ENCODE measurements around the gene MYL9. TPM values are rescaled to one million over a fixed set of nuclear protein-coding genes. Genes with fewer than 3 reads are reported as not detected.
"Not testable (repeated sequence)": the region's sequence is repeated elsewhere in the genome, so short reads cannot be mapped to it uniquely, and the experiment has no call there.

Gene MYL9
- total and polyA plus RNA-seq, 3 experiments from 2014 or later = not detected

- H3K9me3 ChIP-seq (ENCODE audit: low read length); H3K27ac ChIP-seq (ENCODE audit: low read depth, low read length); H3K27me3 Mint-ChIP-seq; POLR2A ChIA-PET; H3K36me3 ChIP-seq (ENCODE audit: insufficient read depth, low read length); H3K4me3 ChIP-seq (ENCODE audit: low read length); H3K36me3 Mint-ChIP-seq; H3K27me3 ChIP-seq (ENCODE audit: insufficient read depth, low read length, poor library complexity, severe bottlenecking); CTCF ChIA-PET; H3K4me1 ChIP-seq (ENCODE audit: insufficient read depth, low read length): not testable (repeated sequence)
- DNase-seq = peak in 1 of 5 donors; percentile 64
- peak overlapping the region; percentile 28 to 97 (median 90) for H3K27ac Mint-ChIP-seq
- H3K4me1 Mint-ChIP-seq = peaks cover 20 to 21% (median 21%) of the 10 kb centered on the region in 3 donors
- H3K4me3 Mint-ChIP-seq = peak overlapping the region in 1 of 7 donors; percentile 25
- H3K9me3 Mint-ChIP-seq = peaks cover 3 to 16% (median 9%) of the 10 kb centered on the region in 5 donors
Observed at GRCh38 chr20:36564078-36564725, 22.9 kb downstream of the MYL9 start.

DNA sequence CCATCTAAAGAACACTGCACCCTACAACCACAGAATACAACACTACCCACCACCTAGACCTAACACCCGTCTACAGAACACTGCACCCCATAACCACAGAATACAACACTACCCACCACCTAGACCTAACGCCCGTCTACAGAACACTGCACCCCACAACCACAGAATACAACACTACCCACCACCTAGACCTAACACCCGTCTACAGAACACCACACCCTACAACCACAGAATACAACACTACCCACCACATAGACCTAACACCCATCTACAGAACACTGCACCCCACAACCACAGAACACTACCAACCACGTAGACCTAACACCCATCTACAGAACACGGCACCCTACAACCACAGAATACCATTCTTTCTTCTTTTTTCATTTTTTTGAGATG, 23.4 kb downstream of the MYL9 start:
- POLR2A ChIA-PET = interaction anchor here (0.6 kb wide), 1 partner anchor 9 kb away, joined by 3 read pairs; the partner anchor contains the start of gene TGIF2
- H3K36me3 Mint-ChIP-seq; H3K4me3 ChIP-seq (ENCODE audit: low read length); H3K4me1 ChIP-seq (ENCODE audit: insufficient read depth, low read length); CTCF ChIA-PET; H3K27ac ChIP-seq (ENCODE audit: low read depth, low read length); H3K27me3 Mint-ChIP-seq; H3K27me3 ChIP-seq (ENCODE audit: insufficient read depth, low read length, poor library complexity, severe bottlenecking); H3K9me3 ChIP-seq (ENCODE audit: low read length); H3K36me3 ChIP-seq (ENCODE audit: insufficient read depth, low read length): not testable (repeated sequence)
- Mint-ChIP-seq H3K4me1 (peaks cover 20 to 21% (median 21%) of the 10 kb centered on the region in 3 donors), H3K9me3 (peaks cover 3 to 16% (median 9%) of the 10 kb centered on the region in 5 donors), H3K4me3 (peak overlapping the region in 3 of 7 donors; percentile 1 to 43 (median 30)), H3K27ac (peak overlapping the region in 7 of 8 donors; percentile 28 to 92 (median 83))
- peak in 2 of 5 donors; percentile 8 to 72 for DNase-seq

DNA sequence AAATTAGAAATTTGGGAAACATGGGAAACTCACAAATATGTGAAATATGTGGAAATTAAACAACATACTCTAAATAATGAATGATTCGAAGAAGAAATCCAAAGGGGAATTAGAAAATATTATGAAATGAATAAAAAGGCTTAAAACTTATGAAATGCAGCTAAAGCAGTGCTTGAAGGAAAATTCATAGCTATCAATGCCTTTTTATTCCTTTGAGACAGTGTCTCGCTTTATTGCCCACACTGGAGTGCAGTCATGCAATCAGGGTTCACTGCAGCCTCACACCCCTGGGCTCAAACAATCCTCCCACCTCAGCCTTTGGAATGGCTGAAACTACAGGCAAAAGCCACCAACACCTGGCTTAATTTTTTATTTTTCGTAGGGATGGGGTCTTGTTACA, 24.2 kb downstream of the MYL9 start:
- H3K36me3 Mint-ChIP-seq = peaks cover 0 to 2% (median 1%) of the 10 kb centered on the region in 3 donors
- Histone ChIP-seq H3K27ac (ENCODE audit: low read depth, low read length) (no peak overlapping the region), H3K4me1 (ENCODE audit: insufficient read depth, low read length) (peaks cover 7% of the 10 kb centered on the region), H3K36me3 (ENCODE audit: insufficient read depth, low read length) (no peaks in the 10 kb centered on the region), H3K9me3 (ENCODE audit: low read length) (peaks cover 7% of the 10 kb centered on the region), H3K27me3 (ENCODE audit: insufficient read depth, low read length, poor library complexity, severe bottlenecking) (no peaks in the 10 kb centered on the region), H3K4me3 (ENCODE audit: low read length) (no peak overlapping the region)
- peak overlapping the region in 1 of 7 donors; percentile 15 for H3K4me3 Mint-ChIP-seq
- H3K27me3 Mint-ChIP-seq = peaks cover 0 to 1% of the 10 kb centered on the region in 2 donors
- peaks cover 3 to 16% (median 9%) of the 10 kb centered on the region in 5 donors for H3K9me3 Mint-ChIP-seq
- ChIA-PET POLR2A (no interaction called here), CTCF (interaction anchor here (0.8 kb wide), 1 partner anchor 23 kb away, joined by 4 read pairs; no protein-coding TSS in a partner anchor)
- H3K4me1 Mint-ChIP-seq = peaks cover 20 to 21% (median 21%) of the 10 kb centered on the region in 3 donors
- H3K27ac Mint-ChIP-seq = peak overlapping the region in 3 of 8 donors; percentile 28 to 92 (median 83)
- DNase-seq = no peak

- DNase-seq = no peak
- Histone ChIP-seq H3K4me3 (ENCODE audit: low read length) (no peak overlapping the region), H3K9me3 (ENCODE audit: low read length) (peaks cover 7% of the 10 kb centered on the region), H3K36me3 (ENCODE audit: insufficient read depth, low read length) (no peaks in the 10 kb centered on the region), H3K27me3 (ENCODE audit: insufficient read depth, low read length, poor library complexity, severe bottlenecking) (no peaks in the 10 kb centered on the region), H3K27ac (ENCODE audit: low read depth, low read length) (no peak overlapping the region), H3K4me1 (ENCODE audit: insufficient read depth, low read length) (peaks cover 15% of the 10 kb centered on the region)
- Mint-ChIP-seq H3K4me1 (peaks cover 17 to 23% (median 21%) of the 10 kb centered on the region in 3 donors), H3K9me3 (peaks cover under 1 to 11% (median 4%) of the 10 kb centered on the region in 5 donors), H3K27me3 (peaks cover 0 to 3% of the 10 kb centered on the region in 2 donors), H3K36me3 (peaks cover 0 to 4% (median 1%) of the 10 kb centered on the region in 3 donors), H3K27ac (peak overlapping the region in 6 of 8 donors; percentile 12 to 98 (median 57)), H3K4me3 (no peak overlapping the region)
- CTCF ChIA-PET = interaction anchor here (1.8 kb wide), 1 partner anchor 35 kb away, joined by 6 read pairs; the partner anchor contains the start of gene RAB5IF
- POLR2A ChIA-PET = no interaction called here
Observed at GRCh38 chr20:36569847-36570429, 28.6 kb downstream of the MYL9 start.

DNA sequence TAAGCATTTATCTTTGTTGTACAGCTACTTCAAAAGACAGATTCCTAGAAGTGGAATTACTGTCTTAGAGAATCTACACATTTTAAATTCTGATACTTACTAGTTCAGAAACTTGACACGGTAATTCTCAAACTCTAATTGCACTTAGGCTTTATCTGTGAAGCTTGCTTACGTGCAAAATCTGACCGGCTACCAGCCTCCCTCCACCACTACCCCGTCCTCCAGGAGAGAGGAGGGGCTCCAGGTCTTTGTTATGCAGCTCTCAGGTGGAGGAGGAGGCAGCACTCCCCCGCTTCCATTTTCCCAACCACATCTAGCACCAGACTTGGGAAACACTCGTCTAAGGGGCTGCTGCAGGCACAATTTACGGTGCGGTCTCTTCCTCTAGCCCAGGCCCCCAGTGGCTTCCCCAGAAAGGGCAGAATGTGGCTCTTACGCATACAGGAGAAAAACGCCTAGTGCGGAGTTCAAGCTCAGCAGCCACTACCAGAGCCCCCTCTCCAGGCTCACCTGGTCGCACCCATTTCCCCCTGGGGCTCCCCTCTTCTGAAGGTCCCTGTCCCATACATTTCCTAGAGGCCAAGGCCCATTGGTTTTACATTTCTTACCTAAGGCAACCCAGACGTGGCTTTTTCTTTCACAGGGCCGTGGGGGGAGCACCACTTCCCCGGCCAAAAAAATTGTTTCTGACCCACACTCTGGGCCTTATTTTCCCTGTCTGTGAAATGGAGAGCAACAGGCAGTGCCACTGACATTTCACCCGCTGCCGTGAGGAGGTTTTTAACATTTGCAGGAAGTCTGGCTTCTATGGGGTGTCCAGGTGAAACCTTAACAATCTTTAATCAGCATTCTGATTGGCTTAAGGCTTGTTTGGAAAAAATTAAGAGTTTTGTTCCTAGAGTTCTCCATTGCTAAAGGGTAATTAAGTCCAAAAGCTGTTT, 30.5 kb downstream of the MYL9 start:
- CTCF ChIA-PET = interaction anchor here (1.0 to 4.2 kb wide), 8 partner anchors 12 to 183 kb away, joined by 3 to 42 read pairs (median 5); partner anchors contain the start of gene RAB5IF
- Mint-ChIP-seq H3K4me1 (peaks cover 30 to 40% (median 37%) of the 10 kb centered on the region in 3 donors), H3K4me3 (peak overlapping the region; percentile 86 to 94 (median 90)), H3K9me3 (peaks cover 0 to under 1% (median 0%) of the 10 kb centered on the region in 5 donors), H3K27me3 (peaks cover 0 to 3% of the 10 kb centered on the region in 2 donors), H3K27ac (peak overlapping the region; percentile 97 to 100 (median 98)), H3K36me3 (peaks cover 0 to 10% (median 0%) of the 10 kb centered on the region in 3 donors)
- H3K9me3 ChIP-seq (ENCODE audit: low read length) = no peaks in the 10 kb centered on the region
- H3K4me1 ChIP-seq (ENCODE audit: insufficient read depth, low read length) = peaks cover 27% of the 10 kb centered on the region
- peak overlapping the region; percentile 52 for H3K4me3 ChIP-seq (ENCODE audit: low read length)
- H3K36me3 ChIP-seq (ENCODE audit: insufficient read depth, low read length) = no peaks in the 10 kb centered on the region
- peak in 1 of 5 donors; percentile 43 for DNase-seq
- POLR2A ChIA-PET = interaction anchor here (0.5 to 3.7 kb wide), 9 partner anchors 21 to 192 kb away, joined by 3 to 49 read pairs (median 5); partner anchors contain the start of genes RAB5IF and SLA2
- no peaks in the 10 kb centered on the region for H3K27me3 ChIP-seq (ENCODE audit: insufficient read depth, low read length, poor library complexity, severe bottlenecking)
- peak overlapping the region; percentile 91 for H3K27ac ChIP-seq (ENCODE audit: low read depth, low read length)

DNA sequence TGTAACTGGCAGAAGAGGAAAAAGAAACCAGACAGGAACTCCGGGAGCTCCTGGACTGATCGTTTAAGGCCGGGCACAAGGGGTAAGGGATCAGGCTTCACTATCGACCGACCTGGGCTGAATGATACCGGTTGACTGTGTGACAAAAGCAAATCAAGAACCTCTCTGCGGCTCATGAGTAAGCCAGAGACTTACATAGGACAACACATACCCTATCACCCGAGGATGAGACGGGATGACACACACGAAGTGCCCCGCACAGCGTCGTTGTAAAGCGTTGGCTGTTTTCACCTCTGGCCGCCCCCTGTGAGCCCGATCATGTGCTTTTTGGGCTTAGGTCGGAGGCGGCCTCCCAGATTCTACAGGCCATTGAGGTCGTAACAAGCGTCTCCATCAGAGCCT, 31.4 kb downstream of the MYL9 start:
- Mint-ChIP-seq H3K27ac (peak overlapping the region; percentile 97 to 100 (median 98)), H3K27me3 (peaks cover 0 to 3% of the 10 kb centered on the region in 2 donors), H3K4me1 (peaks cover 30 to 40% (median 37%) of the 10 kb centered on the region in 3 donors), H3K4me3 (peak overlapping the region; percentile 86 to 94 (median 90)), H3K9me3 (no peaks in the 10 kb centered on the region), H3K36me3 (peaks cover 0 to 10% (median 0%) of the 10 kb centered on the region in 3 donors)
- no peaks in the 10 kb centered on the region for H3K9me3 ChIP-seq (ENCODE audit: low read length)
- no peaks in the 10 kb centered on the region for H3K27me3 ChIP-seq (ENCODE audit: insufficient read depth, low read length, poor library complexity, severe bottlenecking)
- no peaks in the 10 kb centered on the region for H3K36me3 ChIP-seq (ENCODE audit: insufficient read depth, low read length)
- peak overlapping the region; percentile 52 for H3K4me3 ChIP-seq (ENCODE audit: low read length)
- CTCF ChIA-PET = interaction anchor here (0.5 to 4.2 kb wide), 10 partner anchors 13 to 182 kb away, joined by 3 to 42 read pairs (median 6); partner anchors contain the start of gene RAB5IF
- H3K4me1 ChIP-seq (ENCODE audit: insufficient read depth, low read length) = peaks cover 28% of the 10 kb centered on the region
- DNase-seq = peak in 3 of 5 donors; percentile 47 to 82 (median 48)
- POLR2A ChIA-PET = interaction anchor here (0.5 to 3.7 kb wide), 10 partner anchors 15 to 606 kb away, joined by 3 to 49 read pairs (median 4); partner anchors contain the start of genes MROH8, RAB5IF, RPN2 and SLA2
- peak overlapping the region; percentile 91 for H3K27ac ChIP-seq (ENCODE audit: low read depth, low read length)
